K562 (cell line): Measurements from ENCODE around the gene GBF1. TPM values are rescaled to one million over a fixed set of nuclear protein-coding genes. Genes with fewer than 3 reads are reported as not detected.

ENCODE experiments used
- ATAC-seq: fragments of 200-7000 bp; cut with Tn5 transposase; 3 replicates; pipeline ENCODE4 v1.9.1; 2020; ENCODE audit warnings: moderate library complexity
- BruUV-seq: library from RNA; stranded (reverse); fragments of 400-500 nt; replicated peaks from 2 replicates; lab custom pipeline; 2021; lab: Mats Ljungman, UMichigan
- CTCF ChIA-PET: fragments of 300-600 bp; formaldehyde crosslinking; extraction: SDS; loops from one replicate; lab custom pipeline; 2021; ENCODE audit warnings: low intra/inter-chr PET ratio; lab: Yijun Ruan, JAX
- POLR2A ChIA-PET: fragments of 300-600, 350-650 bp; sonication (Branson Sonifier 250); formaldehyde crosslinking; extraction: SDS; loops from one replicate; lab custom pipeline; 2021; ENCODE audit warnings: antibody characterized with exemption, inconsistent platforms; lab: Yijun Ruan, JAX
- DNase-seq, 4 experiments: peaks; one replicate each; pipeline versions ENCODE4 v3.0.0 to v3.0.0-alpha.2; 2011 to 2018; ENCODE audit warnings: low spot score in 3 of 4, mixed read lengths in 3 of 4; ENCODE audit errors: extremely low read depth in 1 of 4
- FAIRE-seq: peaks from 2 replicates; lab custom pipeline; 2011; peaks lifted over from hg19 to GRCh38; lab: Jason Lieb, UNC
- H2AFZ ChIP-seq: 2 replicates; pipeline ENCODE4 v1.6.0; 2011; ENCODE audit warnings: low read depth, low read length, control low read depth, inconsistent platforms
- H3K27ac ChIP-seq: fragments of 200-600 bp; 3 replicates; pipeline ENCODE4 v1.8.0; 2011; ENCODE audit warnings: low read depth, mild to moderate bottlenecking, control low read depth, inconsistent platforms, low read length, moderate library complexity, mixed read lengths; ENCODE audit errors: extremely low read depth
- H3K27me3 ChIP-seq, 2 experiments: fragments of 300-600 bp in 1 of 2; 2 replicates in 1 of 2; 3 replicates in 1 of 2; pipeline versions ENCODE4 v1.6.0 to v1.8.0; 2011; ENCODE audit warnings: inconsistent platforms in 2 of 2, low read length in 2 of 2, mild to moderate bottlenecking in 1 of 2, mixed read lengths in 1 of 2, moderate library complexity in 1 of 2; ENCODE audit not compliant: control insufficient read depth in 2 of 2, insufficient read depth in 2 of 2
- H3K36me3 ChIP-seq: fragments of 300-600 bp; 3 replicates; pipeline ENCODE4 v1.8.0; 2011; ENCODE audit warnings: mild to moderate bottlenecking, low read length, inconsistent platforms; ENCODE audit not compliant: control insufficient read depth, insufficient read depth
- H3K4me1 ChIP-seq, 2 experiments: fragments of 200-600 bp in 1 of 2; replicated peaks in 1 of 2; 2 replicates in 1 of 2; 3 replicates in 1 of 2; pipeline versions ENCODE4 v1.5.1 to v1.8.0; 2011; ENCODE audit warnings: inconsistent platforms in 2 of 2, low read length in 2 of 2, mild to moderate bottlenecking in 1 of 2, mixed read lengths in 1 of 2, moderate library complexity in 1 of 2; ENCODE audit not compliant: control insufficient read depth in 2 of 2, insufficient read depth in 2 of 2
- H3K4me2 ChIP-seq: 2 replicates; pipeline ENCODE4 v1.6.1; 2011; ENCODE audit warnings: low read length, control low read depth, inconsistent platforms, mixed read lengths; ENCODE audit not compliant: insufficient read depth
- H3K4me3 ChIP-seq: fragments of 200-600 bp; sonication (generic), shearing (Covaris generic); 2 replicates; pipeline ENCODE4 v1.5.1; 2016; ENCODE audit warnings: control low read depth, inconsistent platforms
- H3K79me2 ChIP-seq: fragments of 200-600 bp; 3 replicates; pipeline ENCODE4 v1.8.0; 2011; ENCODE audit warnings: low read length, inconsistent platforms; ENCODE audit not compliant: control insufficient read depth, insufficient read depth
- H3K9ac ChIP-seq, 2 experiments: 2 replicates each; pipeline versions ENCODE4 v1.6.0 to v1.6.1; 2011; ENCODE audit warnings: low read depth in 2 of 2, low read length in 2 of 2, control low read depth in 1 of 2, inconsistent platforms in 1 of 2, mild to moderate bottlenecking in 1 of 2, mixed read lengths in 1 of 2; ENCODE audit not compliant: insufficient read depth in 1 of 2
- H3K9me1 ChIP-seq: one replicate; pipeline ENCODE4 v1.6.0; 2011; ENCODE audit warnings: inconsistent platforms, mild to moderate bottlenecking, low read length, moderate library complexity; ENCODE audit not compliant: control insufficient read depth, insufficient read depth
- H3K9me3 ChIP-seq: replicated peaks from 2 replicates; pipeline ENCODE4 v1.5.1; 2011; ENCODE audit warnings: low read depth, low read length, inconsistent platforms; ENCODE audit not compliant: control insufficient read depth, insufficient read depth
- H4K20me1 ChIP-seq: replicated peaks from 2 replicates; pipeline ENCODE4 v1.6.1; 2011; ENCODE audit warnings: low read length, inconsistent platforms, mixed read lengths; ENCODE audit not compliant: control insufficient read depth, insufficient read depth
- DNMT1 ChIP-seq: fragments of 450-650 bp; IDR thresholded peaks from 2 replicates; pipeline ENCODE4 v1.6.1; 2016; ENCODE audit warnings: antibody characterized with exemption, mild to moderate bottlenecking
- GATAD2B ChIP-seq: fragments of 450-650 bp; IDR thresholded peaks from 2 replicates; pipeline ENCODE4 v1.6.1; 2017; ENCODE audit warnings: mild to moderate bottlenecking, borderline replicate concordance
- WGBS: fragments of 100-300 bp; shearing (Covaris generic); methylation state at CpG from one replicate; pipeline ENCODE4 v1.1.6; 2016; ENCODE audit warnings: low coverage, mixed read lengths; ENCODE audit not compliant: insufficient coverage; ENCODE audit errors: missing lambda C conversion rate; 5-methylcytosine and 5-hydroxymethylcytosine counted together
- in situ Hi-C: fragments of 300-500 bp; cut with MboI; formaldehyde crosslinking; loops from 4 replicates; pipeline ENCODE4 v1.15.0; 2018; ENCODE audit warnings: inconsistent platforms, mixed read lengths
- intact Hi-C: fragments of 100-400 bp; cut with micrococcal nuclease; formaldehyde crosslinking; loops from 2 replicates; pipeline ENCODE4 v1.14.2; 2022
- polyA plus RNA-seq, 8 experiments: library from polyadenylated mRNA; depleted of rRNA in 4 of 8; stranded (reverse) in 5 of 8; unstranded in 3 of 8; fragments of >200 nt; fragmentation: Nextera tagmentation in 2 of 8; fragmentation: Illumina TruSeq in 1 of 8; extraction: Ambion mirVana in 2 of 8; extraction: Trizol in 1 of 8; gene quantifications; 2 replicates each; pipeline versions ENCODE4 v1.2.1 to v1.2.3, GENCODE V29; 2011 to 2014; ENCODE audit warnings: inconsistent platforms in 1 of 8, missing spikeins in 1 of 8
- total RNA-seq, 7 experiments: library from RNA; depleted of rRNA in 6 of 7; stranded (reverse); fragments of >200 nt in 6 of 7; fragmentation: Illumina TruSeq in 2 of 7; extraction: Trizol in 2 of 7; gene quantifications; 2 replicates each; pipeline versions ENCODE4 v1.2.1 to v1.2.3, GENCODE V29; 2011 to 2021; ENCODE audit warnings: low replicate concordance in 1 of 7
- TF ChIP-seq, protein P1 (sequence below), 2 experiments: fragments of 450-650 bp in 1 of 2; sonication (generic) in 1 of 2; formaldehyde crosslinking in 1 of 2; IDR thresholded peaks in 1 of 2; conservative IDR thresholded peaks in 1 of 2; 2 replicates each; pipeline versions ENCODE4 v1.6.1 to v1.8.1; 2016 to 2023; ENCODE audit warnings: mild to moderate bottlenecking in 2 of 2, moderate library complexity in 2 of 2, inconsistent platforms in 1 of 2, missing genetic modification reagents in 1 of 2

The GBF1 gene
- total and polyA plus RNA-seq, 9 of the 15 experiments (the other 6 are each of a cell fraction or from before 2014, with no cell fraction given) = 0.69 to 28.0 (median 10.3) TPM

DNA sequence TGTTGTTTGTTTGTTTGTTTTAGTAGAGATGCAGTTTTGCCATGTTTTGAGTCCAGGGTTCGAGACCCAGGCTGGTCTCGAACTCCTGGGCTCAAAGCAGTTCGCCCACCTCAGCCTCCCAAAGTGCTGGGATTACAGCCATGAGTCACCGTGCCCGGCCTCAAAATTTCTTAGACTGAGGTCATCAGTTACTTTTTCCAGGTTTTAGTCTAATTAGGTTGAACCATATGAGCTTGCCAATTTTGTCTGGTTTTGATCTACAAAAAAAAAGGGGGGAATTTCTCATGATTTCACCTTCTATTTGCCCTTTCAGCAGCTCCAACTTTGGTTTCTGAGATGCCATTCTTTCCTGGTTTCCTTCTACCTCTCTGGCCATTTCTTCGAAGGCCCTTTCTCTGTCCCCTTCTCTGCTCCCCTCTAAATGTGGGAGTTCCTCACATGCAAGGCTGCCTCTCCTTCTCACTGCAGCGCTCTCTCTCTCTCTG lies 181.5 kb downstream of the GBF1 start (continued):
- TF ChIP-seq DNMT1 = no peak

DNA sequence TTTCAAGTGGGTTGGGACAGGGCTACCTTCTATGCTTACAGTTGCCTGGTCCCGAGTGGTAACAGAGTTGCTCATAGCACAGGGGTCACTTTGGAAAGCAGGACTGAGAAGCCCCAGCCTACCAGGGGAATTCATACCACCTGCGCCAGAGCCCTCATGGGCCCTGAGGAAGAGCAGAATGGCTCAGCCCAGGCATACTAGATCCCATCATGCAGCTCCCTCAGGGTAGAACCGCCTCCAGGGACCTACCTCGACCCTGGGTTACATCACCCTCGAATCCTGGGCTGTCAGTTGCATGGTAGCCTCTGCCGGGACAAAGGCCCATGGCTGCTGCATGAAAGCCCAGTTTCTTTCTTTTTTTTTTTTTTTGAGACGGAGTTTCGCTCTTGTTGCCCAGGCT lies 184.1 kb downstream of the GBF1 start:
- Histone ChIP-seq H3K4me3 (no peak overlapping the region), H2AFZ (no peak overlapping the region), H3K27me3 (no peaks in the 10 kb centered on the region), H3K4me1 (peaks cover 13 to 26% of the 10 kb centered on the region in 2 experiments), H3K9me1 (no peaks in the 10 kb centered on the region), H3K27ac (no peak overlapping the region), H4K20me1 (no peaks in the 10 kb centered on the region), H3K36me3 (peaks cover 7% of the 10 kb centered on the region; the same call in 2 of the 3 replicates), H3K9me3 (no peaks in the 10 kb centered on the region), H3K4me2 (no peak overlapping the region), H3K79me2 (peaks cover 12% of the 10 kb centered on the region), H3K9ac (no peak overlapping the region)
- intact Hi-C loops (no loop called here), in situ Hi-C loops (loop anchor here (25.0 kb wide), 1 partner anchor 592 kb away; the partner anchor contains the start of gene KCNIP2)
- FAIRE-seq = no peak
- WGBS = 62% methylated on average over 5 of the region's 8 CpGs
- POLR2A ChIA-PET = no interaction called here
- DNase-seq = no peak
- BruUV-seq = no TSS peak
- CTCF ChIA-PET = no interaction called here
- no peak for TF ChIP-seq GATAD2B
- TF ChIP-seq, protein P1, sequence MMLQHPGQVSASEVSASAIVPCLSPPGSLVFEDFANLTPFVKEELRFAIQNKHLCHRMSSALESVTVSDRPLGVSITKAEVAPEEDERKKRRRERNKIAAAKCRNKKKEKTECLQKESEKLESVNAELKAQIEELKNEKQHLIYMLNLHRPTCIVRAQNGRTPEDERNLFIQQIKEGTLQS (IDR thresholded peaks at IDR 0.05) = peak; percentile 11; the same call in 1 of the 2 replicates
- TF ChIP-seq, protein P1 (CRISPR knock-in tag; conservative IDR thresholded peaks at IDR 0.05) = no peak
- ATAC-seq = no peak
